ENCODE data around the gene KANK2.
"Not testable (repeated sequence)": the region's sequence is repeated elsewhere in the genome, so short reads cannot be mapped to it uniquely, and the experiment has no call there.

KANK2 gene

GRCh38 chr19:11187441-11187840, 9.9 kb downstream of the KANK2 start:
- Histone ChIP-seq H3K4me3 (ENCODE audit: low read depth, low read length, poor library complexity, severe bottlenecking) (no peak overlapping the region), H3K4me1 (ENCODE audit: insufficient read depth, low read length, severe bottlenecking) (peaks cover 70% of the 10 kb centered on the region), H3K79me2 (ENCODE audit: insufficient read depth, low read length) (no peaks in the 10 kb centered on the region), H2AFZ (ENCODE audit: low read length) (no peak overlapping the region), H3K9me3 (ENCODE audit: low read length) (no peaks in the 10 kb centered on the region), H3K36me3 (ENCODE audit: insufficient read depth, low read length) (peaks cover 51% of the 10 kb centered on the region), H3K9ac (ENCODE audit: low read length) (no peak overlapping the region), H3K9me2 (ENCODE audit: low read depth, low read length) (no peaks in the 10 kb centered on the region), H4K20me1 (ENCODE audit: insufficient read depth, low read length) (no peaks in the 10 kb centered on the region), H3K27me3 (ENCODE audit: insufficient read depth, low read length) (no peaks in the 10 kb centered on the region), H3K4me2 (ENCODE audit: low read length) (no peak overlapping the region), H3F3A (ENCODE audit: insufficient read depth, low read length) (peaks cover 5% of the 10 kb centered on the region; the same call in 1 of the 2 replicates), H3K27ac (ENCODE audit: low read depth, low read length, poor library complexity, severe bottlenecking) (peak overlapping the region; percentile 92)
- TF ChIP-seq CTCF (IDR thresholded peaks at IDR 0.05; ENCODE audit: low read length) (no peak), EZH2 (IDR thresholded peaks at IDR 0.05; ENCODE audit: borderline replicate concordance, low read length) (no peak)

GRCh38 chr19:11182994-11183393, 14.4 kb downstream of the KANK2 start:
- TF ChIP-seq CTCF (IDR thresholded peaks at IDR 0.05; ENCODE audit: low read length) (no peak), EZH2 (IDR thresholded peaks at IDR 0.05; ENCODE audit: borderline replicate concordance, low read length) (no peak)
- Histone ChIP-seq H3K79me2 (ENCODE audit: insufficient read depth, low read length) (no peaks in the 10 kb centered on the region), H3F3A (ENCODE audit: insufficient read depth, low read length) (peaks cover 5% of the 10 kb centered on the region; the same call in 1 of the 2 replicates), H3K9me2 (ENCODE audit: low read depth, low read length) (no peaks in the 10 kb centered on the region), H3K27ac (ENCODE audit: low read depth, low read length, poor library complexity, severe bottlenecking) (no peak overlapping the region), H3K36me3 (ENCODE audit: insufficient read depth, low read length) (peaks cover 33% of the 10 kb centered on the region), H3K4me1 (ENCODE audit: insufficient read depth, low read length, severe bottlenecking) (peaks cover 45% of the 10 kb centered on the region), H3K27me3 (ENCODE audit: insufficient read depth, low read length) (no peaks in the 10 kb centered on the region), H3K4me3 (ENCODE audit: low read depth, low read length, poor library complexity, severe bottlenecking) (no peak overlapping the region), H3K9me3 (ENCODE audit: low read length) (no peaks in the 10 kb centered on the region), H3K4me2 (ENCODE audit: low read length) (no peak overlapping the region), H4K20me1 (ENCODE audit: insufficient read depth, low read length) (no peaks in the 10 kb centered on the region), H3K9ac (ENCODE audit: low read length) (no peak overlapping the region), H2AFZ (ENCODE audit: low read length) (no peak overlapping the region)

- no peaks in the 10 kb centered on the region for H3K27me3 ChIP-seq (ENCODE audit: insufficient read depth, low read length)
- H3K4me1 ChIP-seq (ENCODE audit: insufficient read depth, low read length, severe bottlenecking): peaks cover 30% of the 10 kb centered on the region
- TF ChIP-seq CTCF (IDR thresholded peaks at IDR 0.05; ENCODE audit: low read length) (no peak), EZH2 (IDR thresholded peaks at IDR 0.05; ENCODE audit: borderline replicate concordance, low read length) (no peak)
- no peaks in the 10 kb centered on the region for H4K20me1 ChIP-seq (ENCODE audit: insufficient read depth, low read length)
- H3K4me3 ChIP-seq (ENCODE audit: low read depth, low read length, poor library complexity, severe bottlenecking): no peak overlapping the region
- H3K36me3 ChIP-seq (ENCODE audit: insufficient read depth, low read length): peaks cover 37% of the 10 kb centered on the region
- no peaks in the 10 kb centered on the region for H3K9me2 ChIP-seq (ENCODE audit: low read depth, low read length)
- H3F3A ChIP-seq (ENCODE audit: insufficient read depth, low read length): peaks cover 5% of the 10 kb centered on the region; the same call in 1 of the 2 replicates
- no peak overlapping the region for H3K4me2 ChIP-seq (ENCODE audit: low read length)
- H2AFZ ChIP-seq (ENCODE audit: low read length): no peak overlapping the region
- no peaks in the 10 kb centered on the region for H3K79me2 ChIP-seq (ENCODE audit: insufficient read depth, low read length)
- H3K9ac ChIP-seq (ENCODE audit: low read length): no peak overlapping the region
- H3K27ac ChIP-seq (ENCODE audit: low read depth, low read length, poor library complexity, severe bottlenecking): peak overlapping the region; percentile 1
- H3K9me3 ChIP-seq (ENCODE audit: low read length): no peaks in the 10 kb centered on the region
Observed at GRCh38 chr19:11181488-11181887, 15.9 kb downstream of the KANK2 start.

- Histone ChIP-seq H3K4me1 (ENCODE audit: insufficient read depth, low read length, severe bottlenecking) (peaks cover 25% of the 10 kb centered on the region), H3K4me2 (ENCODE audit: low read length) (peak overlapping the region; percentile 54; the same call in 1 of the 2 replicates), H3K36me3 (ENCODE audit: insufficient read depth, low read length) (peaks cover 42% of the 10 kb centered on the region), H3K27ac (ENCODE audit: low read depth, low read length, poor library complexity, severe bottlenecking) (peak overlapping the region; percentile 66)
- not testable (repeated sequence) for H3K79me2 ChIP-seq (ENCODE audit: insufficient read depth, low read length); H3F3A ChIP-seq (ENCODE audit: insufficient read depth, low read length); H3K9me2 ChIP-seq (ENCODE audit: low read depth, low read length); H3K27me3 ChIP-seq (ENCODE audit: insufficient read depth, low read length); H3K4me3 ChIP-seq (ENCODE audit: low read depth, low read length, poor library complexity, severe bottlenecking); H2AFZ ChIP-seq (ENCODE audit: low read length); H3K9me3 ChIP-seq (ENCODE audit: low read length); H4K20me1 ChIP-seq (ENCODE audit: insufficient read depth, low read length); H3K9ac ChIP-seq (ENCODE audit: low read length)
Observed at GRCh38 chr19:11180975-11181374, 16.4 kb downstream of the KANK2 start.

Measured in OCI-LY1 (cell line).